ENCODE data around the gene TXLNB. TPM values are rescaled to one million over a fixed set of nuclear protein-coding genes. Genes with fewer than 3 reads are reported as not detected.

The TXLNB gene
- total RNA-seq, 3 donors from 2014 or later (not counting 1 experiment from before 2014, with no cell fraction given), result 0.24 to 0.93 (median 0.50) TPM

- Mint-ChIP-seq H3K4me1 (peaks cover 0 to 5% of the 10 kb centered on the region in 2 donors), H3K27ac (no peak overlapping the region), H3K36me3 (no peaks in the 10 kb centered on the region), H3K9me3 (no peaks in the 10 kb centered on the region), H3K4me3 (no peak overlapping the region), H3K27me3 (ENCODE audit: low read depth in 2 of 2) (no peaks in the 10 kb centered on the region)
- H3K4me3 ChIP-seq (ENCODE audit: low read length), result no peak overlapping the region
- H3K27me3 ChIP-seq (ENCODE audit: control insufficient read depth, insufficient read depth, low read length), result no peaks in the 10 kb centered on the region
- DNase-seq (no peak), ATAC-seq (no peak)
- H3K4me1 ChIP-seq (ENCODE audit: control insufficient read depth, insufficient read depth, low read length), result no peaks in the 10 kb centered on the region
- H3K36me3 ChIP-seq (ENCODE audit: control insufficient read depth, insufficient read depth, low read length), result no peaks in the 10 kb centered on the region
- WGBS (ENCODE audit: insufficient coverage), result 87% methylated on average over 2 of the region's 2 CpGs
- no peaks in the 10 kb centered on the region for H3K9me3 ChIP-seq (ENCODE audit: control insufficient read depth, insufficient read depth, low read length)
- TF ChIP-seq, protein P1, sequence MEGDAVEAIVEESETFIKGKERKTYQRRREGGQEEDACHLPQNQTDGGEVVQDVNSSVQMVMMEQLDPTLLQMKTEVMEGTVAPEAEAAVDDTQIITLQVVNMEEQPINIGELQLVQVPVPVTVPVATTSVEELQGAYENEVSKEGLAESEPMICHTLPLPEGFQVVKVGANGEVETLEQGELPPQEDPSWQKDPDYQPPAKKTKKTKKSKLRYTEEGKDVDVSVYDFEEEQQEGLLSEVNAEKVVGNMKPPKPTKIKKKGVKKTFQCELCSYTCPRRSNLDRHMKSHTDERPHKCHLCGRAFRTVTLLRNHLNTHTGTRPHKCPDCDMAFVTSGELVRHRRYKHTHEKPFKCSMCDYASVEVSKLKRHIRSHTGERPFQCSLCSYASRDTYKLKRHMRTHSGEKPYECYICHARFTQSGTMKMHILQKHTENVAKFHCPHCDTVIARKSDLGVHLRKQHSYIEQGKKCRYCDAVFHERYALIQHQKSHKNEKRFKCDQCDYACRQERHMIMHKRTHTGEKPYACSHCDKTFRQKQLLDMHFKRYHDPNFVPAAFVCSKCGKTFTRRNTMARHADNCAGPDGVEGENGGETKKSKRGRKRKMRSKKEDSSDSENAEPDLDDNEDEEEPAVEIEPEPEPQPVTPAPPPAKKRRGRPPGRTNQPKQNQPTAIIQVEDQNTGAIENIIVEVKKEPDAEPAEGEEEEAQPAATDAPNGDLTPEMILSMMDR (IDR thresholded peaks at IDR 0.05), result no peak
- intact Hi-C loops (cut with micrococcal nuclease), result no loop called here
- no peak overlapping the region for H3K27ac ChIP-seq (ENCODE audit: low read length)
Observed at GRCh38 chr6:139316622-139317317, 25.0 kb upstream of the TXLNB start.

- ATAC-seq (no peak), DNase-seq (no peak)
- WGBS (ENCODE audit: insufficient coverage), result 88% methylated on average over 6 of the region's 6 CpGs
- H3K4me1 ChIP-seq (ENCODE audit: control insufficient read depth, insufficient read depth, low read length), result no peaks in the 10 kb centered on the region
- TF ChIP-seq, protein P1 (IDR thresholded peaks at IDR 0.05), result no peak
- Mint-ChIP-seq H3K9me3 (no peaks in the 10 kb centered on the region), H3K27me3 (ENCODE audit: low read depth in 2 of 2) (no peaks in the 10 kb centered on the region), H3K4me1 (peaks cover 0 to 5% of the 10 kb centered on the region in 2 donors), H3K27ac (no peak overlapping the region), H3K4me3 (no peak overlapping the region), H3K36me3 (no peaks in the 10 kb centered on the region)
- H3K9me3 ChIP-seq (ENCODE audit: control insufficient read depth, insufficient read depth, low read length), result no peaks in the 10 kb centered on the region
- no peaks in the 10 kb centered on the region for H3K27me3 ChIP-seq (ENCODE audit: control insufficient read depth, insufficient read depth, low read length)
- no peak overlapping the region for H3K4me3 ChIP-seq (ENCODE audit: low read length)
- H3K27ac ChIP-seq (ENCODE audit: low read length), result no peak overlapping the region
- H3K36me3 ChIP-seq (ENCODE audit: control insufficient read depth, insufficient read depth, low read length), result no peaks in the 10 kb centered on the region
- intact Hi-C loops (cut with micrococcal nuclease), result no loop called here
Observed at GRCh38 chr6:139313784-139314545, 22.2 kb upstream of the TXLNB start.

- ATAC-seq (no peak), DNase-seq (no peak)
- H3K9me3 ChIP-seq (ENCODE audit: control insufficient read depth, insufficient read depth, low read length), result no peaks in the 10 kb centered on the region
- H3K27ac ChIP-seq (ENCODE audit: low read length), result no peak overlapping the region
- WGBS (ENCODE audit: insufficient coverage), result 92% methylated on average over 7 of the region's 7 CpGs
- intact Hi-C loops (cut with micrococcal nuclease), result no loop called here
- Mint-ChIP-seq H3K9me3 (no peaks in the 10 kb centered on the region), H3K27me3 (ENCODE audit: low read depth in 2 of 2) (no peaks in the 10 kb centered on the region), H3K4me3 (no peak overlapping the region), H3K27ac (no peak overlapping the region), H3K4me1 (peaks cover 0 to 5% of the 10 kb centered on the region in 2 donors), H3K36me3 (no peaks in the 10 kb centered on the region)
- no peaks in the 10 kb centered on the region for H3K27me3 ChIP-seq (ENCODE audit: control insufficient read depth, insufficient read depth, low read length)
- no peaks in the 10 kb centered on the region for H3K36me3 ChIP-seq (ENCODE audit: control insufficient read depth, insufficient read depth, low read length)
- TF ChIP-seq, protein P1 (IDR thresholded peaks at IDR 0.05), result no peak
- no peaks in the 10 kb centered on the region for H3K4me1 ChIP-seq (ENCODE audit: control insufficient read depth, insufficient read depth, low read length)
- H3K4me3 ChIP-seq (ENCODE audit: low read length), result no peak overlapping the region
Observed at GRCh38 chr6:139313229-139313628, 21.4 kb upstream of the TXLNB start.
